Stomach (tissue), 4 donors: Measurements from ENCODE around the gene KIFAP3.

ENCODE experiments used
- CTCF ChIP-seq, 7 experiments: fragments of 450-650 bp in 4 of 7; fragments of 200-600 bp in 3 of 7; sonication (generic) in 3 of 7; IDR thresholded peaks; one replicate each; pipeline ENCODE4 v1.5.1; 2016 to 2019; ENCODE audit warnings: antibody characterized with exemption in 7 of 7, control low read depth in 2 of 7, mild to moderate bottlenecking in 1 of 7
- POLR2A ChIP-seq, 4 donors: fragments of 450-650 bp; IDR thresholded peaks; one replicate each; pipeline ENCODE4 v1.6.1; 2016; ENCODE audit warnings: antibody characterized with exemption in 4 of 4, control low read depth in 2 of 4, mild to moderate bottlenecking in 1 of 4, moderate library complexity in 1 of 4

GRCh38 chr1:169924063-169924462 is 150.4 kb downstream of the KIFAP3 start:
- no peak for TF ChIP-seq POLR2A (IDR thresholded peaks at IDR 0.05)
- TF ChIP-seq CTCF (IDR thresholded peaks at IDR 0.05): no peak
